ENCODE results near the gene PRR36.
"Not testable (repeated sequence)": the region's sequence is repeated elsewhere in the genome, so short reads cannot be mapped to it uniquely, and the experiment has no call there.

Gene PRR36

DNA sequence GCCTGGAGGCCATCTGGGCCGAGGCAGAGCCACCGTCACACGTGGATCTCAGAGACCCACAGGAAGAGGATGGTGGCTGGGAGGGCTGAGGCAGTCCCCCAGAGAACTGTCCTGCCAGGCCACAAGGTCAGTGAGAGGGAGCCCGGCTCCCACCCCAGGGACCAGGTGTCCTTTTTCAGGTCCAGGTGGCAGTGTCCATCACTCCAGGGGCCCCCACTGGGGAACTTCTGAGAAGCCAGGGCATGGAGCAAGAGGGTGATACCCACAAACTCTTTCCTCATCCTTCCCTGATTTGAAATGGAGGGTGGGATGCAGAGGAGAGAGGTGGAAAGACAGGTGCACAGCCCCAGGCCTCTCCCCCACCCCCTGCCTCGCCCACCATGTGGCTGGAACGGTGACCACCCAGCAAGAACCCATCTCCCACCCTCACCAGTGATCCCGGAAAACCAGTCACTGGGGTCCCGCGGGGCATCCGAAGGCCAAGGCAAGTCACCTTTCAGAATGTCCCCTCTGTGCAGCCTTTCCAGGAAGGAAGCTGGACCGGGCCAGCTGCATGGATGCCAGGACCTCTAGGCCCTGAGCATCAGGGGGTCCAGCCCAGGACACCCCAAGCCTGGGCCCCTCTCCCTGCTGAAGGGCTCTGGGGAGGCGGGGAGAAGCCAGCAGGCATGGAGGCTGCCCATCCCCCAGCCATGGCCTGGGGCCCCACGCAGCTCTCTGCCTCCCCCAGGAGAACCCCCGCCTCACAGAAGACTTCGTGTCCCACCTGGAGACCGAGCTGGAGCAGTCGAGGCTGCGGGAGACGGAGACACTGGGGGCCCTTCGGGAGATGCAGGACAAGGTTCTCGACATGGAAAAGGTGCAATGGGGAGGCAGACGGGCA, 14.1 kb downstream of the PRR36 start:
- H3K27me3 ChIP-seq (ENCODE audit: control insufficient read depth in 2 of 2, insufficient read depth in 2 of 2, low read length in 2 of 2), result peaks cover 11 to 31% of the 10 kb centered on the region in 2 donors
- no peak overlapping the region for H3K9ac ChIP-seq (ENCODE audit: low read depth in 1 of 2, low read length in 2 of 2)
- no peaks in the 10 kb centered on the region for H3K36me3 ChIP-seq (ENCODE audit: control insufficient read depth in 2 of 2, insufficient read depth in 2 of 2, low read length in 2 of 2)
- H3K4me1 ChIP-seq (ENCODE audit: control insufficient read depth in 2 of 2, insufficient read depth in 2 of 2, low read length in 2 of 2), result peaks cover 5 to 10% of the 10 kb centered on the region in 2 donors
- no peak overlapping the region for H3K4me3 ChIP-seq (ENCODE audit: low read length in 2 of 2)
- no peak overlapping the region for H3K27ac ChIP-seq (ENCODE audit: low read depth in 2 of 2, low read length in 2 of 2)
- H3K9me3 ChIP-seq (ENCODE audit: control insufficient read depth in 2 of 2, low read length in 2 of 2), result no peaks in the 10 kb centered on the region

DNA sequence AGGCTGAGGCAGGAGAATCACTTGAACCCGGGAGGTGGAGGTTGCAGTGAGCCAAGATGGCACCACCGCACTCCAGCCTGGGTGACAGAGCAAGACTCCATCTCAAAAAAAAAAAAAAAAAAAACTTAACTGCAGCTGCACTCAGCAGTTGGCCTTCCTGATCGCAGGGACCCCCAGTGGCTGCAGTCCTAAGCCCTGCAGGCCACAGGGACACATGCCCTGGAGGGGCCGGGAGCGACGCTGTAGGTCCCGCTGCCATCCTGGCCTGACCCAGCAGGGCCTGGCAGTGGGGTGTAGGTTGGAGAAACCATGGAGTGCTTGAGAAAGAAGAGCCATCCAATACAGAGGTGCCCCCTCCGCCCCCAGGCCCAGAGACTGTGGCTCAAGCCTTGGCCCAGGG, 15.1 kb downstream of the PRR36 start:
- H3K4me3 ChIP-seq (ENCODE audit: low read length in 2 of 2); H3K9ac ChIP-seq (ENCODE audit: low read depth in 1 of 2, low read length in 2 of 2); H3K9me3 ChIP-seq (ENCODE audit: control insufficient read depth in 2 of 2, low read length in 2 of 2); H3K36me3 ChIP-seq (ENCODE audit: control insufficient read depth in 2 of 2, insufficient read depth in 2 of 2, low read length in 2 of 2); H3K27ac ChIP-seq (ENCODE audit: low read depth in 2 of 2, low read length in 2 of 2): not testable (repeated sequence)
- H3K27me3 ChIP-seq (ENCODE audit: control insufficient read depth in 2 of 2, insufficient read depth in 2 of 2, low read length in 2 of 2), result peaks cover 7 to 25% of the 10 kb centered on the region in 2 donors
- H3K4me1 ChIP-seq (ENCODE audit: control insufficient read depth in 2 of 2, insufficient read depth in 2 of 2, low read length in 2 of 2), result peaks cover 5 to 10% of the 10 kb centered on the region in 2 donors

DNA sequence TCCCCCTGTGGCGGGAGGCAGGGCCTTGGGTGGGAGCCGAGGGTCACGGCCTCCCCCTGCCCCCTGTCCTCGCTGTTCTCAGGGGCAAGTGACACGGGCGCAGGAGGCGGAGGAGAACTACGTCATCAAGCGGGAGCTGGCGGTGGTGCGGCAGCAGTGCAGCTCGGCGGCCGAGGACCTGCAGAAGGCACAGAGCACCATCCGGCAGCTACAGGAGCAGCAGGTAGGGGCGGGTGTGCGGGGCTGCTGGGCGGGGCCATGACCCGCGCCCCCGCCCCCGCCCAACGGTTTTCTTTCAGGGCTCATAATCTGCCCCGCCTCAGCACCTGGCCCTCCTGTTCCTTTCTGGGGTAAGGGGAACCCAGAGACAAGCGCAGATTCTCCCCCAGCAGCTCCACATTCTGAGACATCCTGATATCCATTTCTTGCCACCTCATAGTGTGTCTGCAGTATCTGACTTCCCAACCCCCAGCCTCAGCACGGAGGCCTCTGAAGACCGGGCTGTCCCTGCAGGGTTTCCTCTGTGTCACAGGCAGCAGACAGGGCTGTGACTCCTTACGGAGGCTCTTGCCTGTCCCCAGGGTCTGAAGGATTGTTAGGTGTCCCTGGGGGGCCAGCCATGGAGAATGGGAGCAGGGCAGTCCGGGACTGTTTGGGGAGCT, 15.9 kb downstream of the PRR36 start:
- peaks cover 7 to 18% of the 10 kb centered on the region in 2 donors for H3K27me3 ChIP-seq (ENCODE audit: control insufficient read depth in 2 of 2, insufficient read depth in 2 of 2, low read length in 2 of 2)
- no peak overlapping the region for H3K4me3 ChIP-seq (ENCODE audit: low read length in 2 of 2)

DNA sequence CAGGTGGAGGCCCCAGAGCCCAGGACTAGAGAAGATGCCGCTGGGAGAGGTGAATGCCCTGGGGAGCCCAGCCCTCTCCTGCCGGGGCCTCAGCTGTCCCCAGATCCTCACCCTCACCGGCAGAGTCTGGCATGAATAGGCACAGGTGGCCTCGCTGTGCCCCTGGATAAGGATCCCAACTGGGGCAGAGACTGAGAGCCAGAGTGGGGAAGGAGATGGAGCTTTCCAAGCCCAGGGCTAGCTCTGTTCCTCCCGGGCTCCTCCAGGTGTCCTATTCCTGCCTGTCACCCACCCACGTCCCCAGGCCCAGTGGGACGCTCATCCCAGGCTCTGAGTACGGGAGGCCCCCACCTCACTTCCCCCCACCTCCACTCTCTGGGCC, 16.5 kb downstream of the PRR36 start:
- H3K4me1 ChIP-seq (ENCODE audit: control insufficient read depth in 2 of 2, insufficient read depth in 2 of 2, low read length in 2 of 2), result peaks cover 13% of the 10 kb centered on the region in 2 donors
- H3K36me3 ChIP-seq (ENCODE audit: control insufficient read depth in 2 of 2, insufficient read depth in 2 of 2, low read length in 2 of 2), result no peaks in the 10 kb centered on the region
- no peak overlapping the region for H3K27ac ChIP-seq (ENCODE audit: low read depth in 2 of 2, low read length in 2 of 2)
- no peak overlapping the region for H3K9ac ChIP-seq (ENCODE audit: low read depth in 1 of 2, low read length in 2 of 2)
- H3K9me3 ChIP-seq (ENCODE audit: control insufficient read depth in 2 of 2, low read length in 2 of 2), result no peaks in the 10 kb centered on the region
- H3K27me3 ChIP-seq (ENCODE audit: control insufficient read depth in 2 of 2, insufficient read depth in 2 of 2, low read length in 2 of 2), result peaks cover 7 to 16% of the 10 kb centered on the region in 2 donors
- no peak overlapping the region for H3K4me3 ChIP-seq (ENCODE audit: low read length in 2 of 2)

More for the DNA sequence above, 15.9 kb downstream of the PRR36 start:
- Histone ChIP-seq H3K9me3 (ENCODE audit: control insufficient read depth in 2 of 2, low read length in 2 of 2) (no peaks in the 10 kb centered on the region), H3K27ac (ENCODE audit: low read depth in 2 of 2, low read length in 2 of 2) (no peak overlapping the region), H3K4me1 (ENCODE audit: control insufficient read depth in 2 of 2, insufficient read depth in 2 of 2, low read length in 2 of 2) (peaks cover 10 to 13% of the 10 kb centered on the region in 2 donors), H3K36me3 (ENCODE audit: control insufficient read depth in 2 of 2, insufficient read depth in 2 of 2, low read length in 2 of 2) (no peaks in the 10 kb centered on the region), H3K9ac (ENCODE audit: low read depth in 1 of 2, low read length in 2 of 2) (no peak overlapping the region)

DNA sequence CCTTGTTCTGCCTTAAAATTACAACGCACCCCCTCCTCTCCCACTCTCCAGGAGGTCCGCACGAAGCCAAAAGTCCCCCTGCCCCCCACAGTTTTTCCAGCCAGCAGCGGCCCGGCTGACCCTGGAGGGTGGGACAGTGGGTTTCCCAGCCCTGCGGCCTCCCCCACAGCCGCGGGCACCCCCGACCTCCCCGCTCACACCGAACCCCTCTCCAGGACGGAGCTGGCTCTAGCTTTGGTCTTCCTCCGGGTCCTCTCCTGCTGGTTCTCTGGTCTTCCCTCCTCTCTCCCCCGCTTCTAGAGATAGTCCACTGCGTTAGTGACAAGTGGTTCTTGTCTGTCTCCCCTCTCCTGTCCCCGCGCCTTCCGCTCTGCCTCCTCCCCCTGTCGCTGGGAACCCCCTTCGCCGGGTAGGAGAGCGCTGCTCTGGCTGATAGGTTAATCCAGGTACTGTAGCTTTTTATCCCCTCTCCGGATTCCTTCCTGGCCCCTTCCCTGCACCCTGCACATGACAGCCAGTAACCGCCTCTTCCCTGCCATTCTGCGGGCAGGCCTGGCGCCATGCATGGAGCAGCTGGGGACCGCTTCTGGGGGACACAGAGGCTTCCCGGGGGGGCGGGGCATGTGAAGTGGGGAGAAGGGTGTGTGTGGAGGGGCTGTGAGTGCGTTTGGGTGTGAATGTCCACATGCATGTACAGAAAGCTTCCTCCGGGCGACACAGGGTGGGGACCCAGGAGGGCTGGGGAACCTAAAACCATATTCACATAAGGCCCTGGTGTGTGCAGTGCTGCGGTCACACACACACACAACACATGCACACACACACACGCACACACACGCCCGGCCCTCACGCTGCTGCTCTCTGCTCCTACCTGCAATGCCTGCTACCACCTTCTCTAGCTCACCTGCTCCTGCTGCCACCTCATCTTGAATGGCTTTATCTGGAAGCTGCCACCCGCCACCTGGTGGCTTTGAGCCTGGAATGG, 17.2 kb downstream of the PRR36 start:
- H3K36me3 ChIP-seq (ENCODE audit: control insufficient read depth in 2 of 2, insufficient read depth in 2 of 2, low read length in 2 of 2), result no peaks in the 10 kb centered on the region
- peaks cover 10% of the 10 kb centered on the region in 2 donors for H3K4me1 ChIP-seq (ENCODE audit: control insufficient read depth in 2 of 2, insufficient read depth in 2 of 2, low read length in 2 of 2)
- H3K9me3 ChIP-seq (ENCODE audit: control insufficient read depth in 2 of 2, low read length in 2 of 2), result no peaks in the 10 kb centered on the region
- H3K4me3 ChIP-seq (ENCODE audit: low read length in 2 of 2), result no peak overlapping the region
- H3K27ac ChIP-seq (ENCODE audit: low read depth in 2 of 2, low read length in 2 of 2), result no peak overlapping the region
- H3K9ac ChIP-seq (ENCODE audit: low read depth in 1 of 2, low read length in 2 of 2), result no peak overlapping the region
- peaks cover 7 to 13% of the 10 kb centered on the region in 2 donors for H3K27me3 ChIP-seq (ENCODE audit: control insufficient read depth in 2 of 2, insufficient read depth in 2 of 2, low read length in 2 of 2)

DNA sequence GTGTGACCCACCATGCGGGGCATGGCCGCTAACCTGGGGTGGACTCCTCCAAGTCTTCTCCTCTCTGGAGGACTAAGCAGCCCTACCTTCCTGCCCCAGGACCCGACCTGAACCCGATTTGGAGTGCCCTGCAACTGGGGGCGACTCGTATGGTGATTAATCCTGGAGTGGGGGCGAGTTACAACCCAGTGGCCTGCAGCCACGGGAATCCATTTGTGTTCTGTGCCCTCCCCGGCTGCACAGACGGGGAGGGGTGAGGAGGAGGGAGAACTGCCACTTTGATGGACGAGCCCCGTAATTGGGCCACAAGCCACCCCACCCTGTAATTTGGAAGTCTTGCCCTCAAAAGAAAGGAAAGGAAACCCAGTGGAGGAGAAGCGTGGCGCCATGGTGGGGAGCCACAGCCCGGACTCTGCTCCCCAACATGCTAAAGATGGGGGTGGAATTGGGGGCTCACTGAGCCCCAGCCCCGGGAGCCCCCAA, 18.0 kb downstream of the PRR36 start:
- Histone ChIP-seq H3K9ac (ENCODE audit: low read depth in 1 of 2, low read length in 2 of 2) (no peak overlapping the region), H3K4me3 (ENCODE audit: low read length in 2 of 2) (no peak overlapping the region), H3K36me3 (ENCODE audit: control insufficient read depth in 2 of 2, insufficient read depth in 2 of 2, low read length in 2 of 2) (no peaks in the 10 kb centered on the region)

DNA sequence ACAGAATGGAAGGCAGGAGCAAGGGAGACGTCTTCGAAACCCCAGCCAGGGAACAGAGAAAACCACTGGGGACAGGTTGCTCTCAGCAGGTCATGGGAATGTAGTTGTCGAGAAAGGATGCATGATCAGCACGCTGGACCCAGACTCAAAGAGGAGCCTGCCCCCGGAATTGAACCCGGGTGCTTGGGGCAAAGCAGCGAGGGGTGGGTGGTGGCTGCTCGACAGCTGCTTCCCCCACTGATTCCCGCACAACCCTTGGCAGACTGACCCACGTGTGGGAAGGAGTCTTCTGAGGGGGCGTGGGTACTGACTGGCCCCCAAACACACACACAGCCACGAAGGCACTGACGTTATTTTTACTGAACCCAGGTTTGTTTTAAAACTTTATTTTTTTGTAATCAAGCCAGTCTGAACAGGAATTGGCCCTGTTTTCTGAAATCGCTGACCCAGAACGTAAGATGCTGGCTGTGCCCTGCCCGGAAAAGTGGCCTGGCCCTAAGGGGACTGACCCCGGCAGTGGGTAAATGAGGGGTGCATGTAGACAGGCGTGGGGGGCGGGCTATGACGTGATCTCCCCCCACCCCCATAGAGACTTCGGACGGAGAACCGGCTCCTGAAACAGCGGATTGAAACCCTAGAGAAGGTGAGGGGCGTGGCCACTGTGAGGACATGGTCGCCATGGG, 18.6 kb downstream of the PRR36 start:
- H3K27me3 ChIP-seq (ENCODE audit: control insufficient read depth in 2 of 2, insufficient read depth in 2 of 2, low read length in 2 of 2), result peaks cover 0 to 2% of the 10 kb centered on the region in 2 donors
- peaks cover 6 to 8% of the 10 kb centered on the region in 2 donors for H3K4me1 ChIP-seq (ENCODE audit: control insufficient read depth in 2 of 2, insufficient read depth in 2 of 2, low read length in 2 of 2)
- H3K9me3 ChIP-seq (ENCODE audit: control insufficient read depth in 2 of 2, low read length in 2 of 2), result no peaks in the 10 kb centered on the region
- no peaks in the 10 kb centered on the region for H3K36me3 ChIP-seq (ENCODE audit: control insufficient read depth in 2 of 2, insufficient read depth in 2 of 2, low read length in 2 of 2)
- no peak overlapping the region for H3K4me3 ChIP-seq (ENCODE audit: low read length in 2 of 2)
- H3K9ac ChIP-seq (ENCODE audit: low read depth in 1 of 2, low read length in 2 of 2), result no peak overlapping the region
- H3K27ac ChIP-seq (ENCODE audit: low read depth in 2 of 2, low read length in 2 of 2), result no peak overlapping the region

More for the DNA sequence above, 18.0 kb downstream of the PRR36 start:
- Histone ChIP-seq H3K9me3 (ENCODE audit: control insufficient read depth in 2 of 2, low read length in 2 of 2) (no peaks in the 10 kb centered on the region), H3K27ac (ENCODE audit: low read depth in 2 of 2, low read length in 2 of 2) (no peak overlapping the region), H3K27me3 (ENCODE audit: control insufficient read depth in 2 of 2, insufficient read depth in 2 of 2, low read length in 2 of 2) (peaks cover 4 to 8% of the 10 kb centered on the region in 2 donors), H3K4me1 (ENCODE audit: control insufficient read depth in 2 of 2, insufficient read depth in 2 of 2, low read length in 2 of 2) (peaks cover 6 to 8% of the 10 kb centered on the region in 2 donors)

DNA sequence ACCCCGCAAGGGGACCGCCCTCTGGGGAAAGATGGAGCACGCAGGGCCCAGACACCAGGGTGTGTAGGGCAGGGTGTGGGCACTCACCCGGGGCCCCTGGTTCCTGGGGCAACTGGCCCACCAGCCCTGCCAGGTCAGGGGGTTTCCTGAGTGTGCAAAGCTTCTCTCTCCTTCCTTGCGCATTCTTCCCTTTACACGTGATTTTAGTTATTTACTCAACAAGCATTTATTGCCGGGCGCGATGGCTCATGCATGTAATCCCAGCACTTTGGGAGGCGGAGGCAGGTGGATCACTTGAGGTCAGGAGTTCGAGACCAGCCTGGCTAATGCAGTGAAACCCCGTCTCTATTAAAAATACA, 20.4 kb downstream of the PRR36 start:
- Histone ChIP-seq H3K27ac (ENCODE audit: low read depth in 2 of 2, low read length in 2 of 2) (peak overlapping the region; percentile 34 to 58), H3K9me3 (ENCODE audit: control insufficient read depth in 2 of 2, low read length in 2 of 2) (no peaks in the 10 kb centered on the region), H3K9ac (ENCODE audit: low read depth in 1 of 2, low read length in 2 of 2) (peak overlapping the region in 1 of 2 donors; percentile 31), H3K4me3 (ENCODE audit: low read length in 2 of 2) (no peak overlapping the region), H3K27me3 (ENCODE audit: control insufficient read depth in 2 of 2, insufficient read depth in 2 of 2, low read length in 2 of 2) (peaks cover 0 to 2% of the 10 kb centered on the region in 2 donors), H3K4me1 (ENCODE audit: control insufficient read depth in 2 of 2, insufficient read depth in 2 of 2, low read length in 2 of 2) (peaks cover 6 to 11% of the 10 kb centered on the region in 2 donors), H3K36me3 (ENCODE audit: control insufficient read depth in 2 of 2, insufficient read depth in 2 of 2, low read length in 2 of 2) (no peaks in the 10 kb centered on the region)
